Esophagus squamous epithelium (tissue), 4 donors: Measurements from ENCODE around the gene CLCN1.

Experiments used
- CTCF ChIP-seq, 6 experiments: fragments of 450-650 bp in 4 of 6; fragments of 200-600 bp in 2 of 6; sonication (generic) in 2 of 6; IDR thresholded peaks; one replicate each; pipeline ENCODE4 v1.5.1; 2016 to 2019; ENCODE audit warnings: antibody characterized with exemption in 6 of 6, mild to moderate bottlenecking in 4 of 6, moderate library complexity in 4 of 6
- POLR2A ChIP-seq, 4 donors: fragments of 450-650 bp; IDR thresholded peaks; one replicate each; pipeline ENCODE4 v1.6.1; 2017; ENCODE audit warnings: antibody characterized with exemption in 4 of 4, mild to moderate bottlenecking in 4 of 4, moderate library complexity in 3 of 4

GRCh38 chr7:143305423-143306070 lies 10.4 kb upstream of the CLCN1 start:
- TF ChIP-seq CTCF (IDR thresholded peaks at IDR 0.05): peak in 5 of 6 experiments; percentile 57 to 85 (median 66)
- TF ChIP-seq POLR2A (IDR thresholded peaks at IDR 0.05): no peak
